Suprapubic skin (tissue), 3 donors: Measurements from ENCODE around the gene PTGIS.

Experiments
- CTCF ChIP-seq, 2 donors: fragments of 200-600 bp in 1 of 2; fragments of 450-650 bp in 1 of 2; sonication (generic) in 1 of 2; IDR thresholded peaks; one replicate each; pipeline ENCODE4 v1.5.1; 2016 to 2019; ENCODE audit warnings: antibody characterized with exemption in 2 of 2, mild to moderate bottlenecking in 1 of 2, moderate library complexity in 1 of 2
- EP300 ChIP-seq: sonication (generic); formaldehyde crosslinking; IDR thresholded peaks from one replicate; pipeline ENCODE4 v1.6.1; 2017; ENCODE audit warnings: antibody characterized with exemption
- POLR2A ChIP-seq, 2 donors: fragments of 450-650 bp; IDR thresholded peaks; one replicate each; pipeline ENCODE4 v1.6.1; 2017; ENCODE audit warnings: antibody characterized with exemption in 2 of 2, mild to moderate bottlenecking in 2 of 2, moderate library complexity in 2 of 2

GRCh38 chr20:49460131-49460530 lies 107.8 kb downstream of the PTGIS start:
- no peak for TF ChIP-seq EP300
- no peak for TF ChIP-seq POLR2A (IDR thresholded peaks at IDR 0.05)
- TF ChIP-seq CTCF (IDR thresholded peaks at IDR 0.05) = no peak
